ENCODE results near the gene KLC1. TPM values are rescaled to one million over a fixed set of nuclear protein-coding genes. Genes with fewer than 3 reads are reported as not detected.

KLC1 gene
- total and polyA plus RNA-seq, 4 donors = 93.3 to 225 (median 139) TPM

GRCh38 chr14:103656031-103656755 lies 27.2 kb downstream of the KLC1 start:
- Histone ChIP-seq H3K4me1 (ENCODE audit: control insufficient read depth in 5 of 5, insufficient read depth in 5 of 5, low read length in 5 of 5) (peaks cover 0 to 13% (median 3%) of the 10 kb centered on the region in 5 donors), H3K36me3 (ENCODE audit: control insufficient read depth in 4 of 4, insufficient read depth in 4 of 4, low read length in 4 of 4) (peaks cover 11 to 40% (median 31%) of the 10 kb centered on the region in 4 donors), H3K9ac (ENCODE audit: insufficient read depth in 1 of 2, low read length in 2 of 2) (no peak overlapping the region), H3K4me3 (no peak overlapping the region), H3K27me3 (ENCODE audit: control insufficient read depth in 3 of 3, insufficient read depth in 3 of 3, low read length in 2 of 3) (no peaks in the 10 kb centered on the region), H3K9me3 (ENCODE audit: control insufficient read depth in 4 of 4, insufficient read depth in 3 of 4, low read length in 3 of 4) (no peaks in the 10 kb centered on the region), H3K27ac (ENCODE audit: low read depth in 1 of 2, low read length in 1 of 2) (peak overlapping the region in 1 of 2 donors; percentile 27)
- WGBS, 2 donors = 63 to 64% methylated on average over 4 of the region's 4 CpGs
- DNase-seq (no peak), ATAC-seq (ENCODE audit: insufficient read depth, low FRiP score) (peak; percentile 35)
- TF ChIP-seq CTCF (IDR thresholded peaks at IDR 0.05; ENCODE audit: control extremely low read depth, extremely low read depth) = no peak

- Histone ChIP-seq H3K9me3 (ENCODE audit: control insufficient read depth in 4 of 4, insufficient read depth in 3 of 4, low read length in 3 of 4) (no peaks in the 10 kb centered on the region), H3K9ac (ENCODE audit: insufficient read depth in 1 of 2, low read length in 2 of 2) (no peak overlapping the region), H3K4me3 (no peak overlapping the region), H3K27me3 (ENCODE audit: control insufficient read depth in 3 of 3, insufficient read depth in 3 of 3, low read length in 2 of 3) (no peaks in the 10 kb centered on the region), H3K36me3 (ENCODE audit: control insufficient read depth in 4 of 4, insufficient read depth in 4 of 4, low read length in 4 of 4) (peaks cover 16 to 45% (median 32%) of the 10 kb centered on the region in 4 donors), H3K27ac (ENCODE audit: low read depth in 1 of 2, low read length in 1 of 2) (no peak overlapping the region), H3K4me1 (ENCODE audit: control insufficient read depth in 5 of 5, insufficient read depth in 5 of 5, low read length in 5 of 5) (peaks cover 0 to 9% (median 3%) of the 10 kb centered on the region in 5 donors)
- ATAC-seq (ENCODE audit: insufficient read depth, low FRiP score) (no peak), DNase-seq (no peak)
- 82 to 91% methylated on average over 1 of the region's 1 CpG for WGBS, 2 donors
- TF ChIP-seq CTCF (IDR thresholded peaks at IDR 0.05; ENCODE audit: control extremely low read depth, extremely low read depth) = no peak
These were observed 27.7 kb downstream of the KLC1 start for GRCh38 chr14:103656756-103657133.

GRCh38 chr14:103657471-103657870 lies 28.5 kb downstream of the KLC1 start:
- no peak for DNase-seq
- Histone ChIP-seq H3K27me3 (ENCODE audit: control insufficient read depth in 3 of 3, insufficient read depth in 3 of 3, low read length in 2 of 3) (no peaks in the 10 kb centered on the region), H3K9me3 (ENCODE audit: control insufficient read depth in 4 of 4, insufficient read depth in 3 of 4, low read length in 3 of 4) (no peaks in the 10 kb centered on the region), H3K9ac (ENCODE audit: insufficient read depth in 1 of 2, low read length in 2 of 2) (no peak overlapping the region), H3K27ac (ENCODE audit: low read depth in 1 of 2, low read length in 1 of 2) (peak overlapping the region in 1 of 2 donors; percentile 2), H3K4me3 (no peak overlapping the region), H3K36me3 (ENCODE audit: control insufficient read depth in 4 of 4, insufficient read depth in 4 of 4, low read length in 4 of 4) (peaks cover 22 to 50% (median 37%) of the 10 kb centered on the region in 4 donors), H3K4me1 (ENCODE audit: control insufficient read depth in 5 of 5, insufficient read depth in 5 of 5, low read length in 5 of 5) (peaks cover 0 to 8% (median 3%) of the 10 kb centered on the region in 5 donors)
- 79 to 81% methylated on average over 13 of the region's 13 CpGs for WGBS, 2 donors
- ATAC-seq (ENCODE audit: insufficient read depth, low FRiP score) = peak; percentile 20
- no peak for TF ChIP-seq CTCF (IDR thresholded peaks at IDR 0.05; ENCODE audit: control extremely low read depth, extremely low read depth)

All from lung (tissue), 12 donors.